Vagina (tissue), 2 donors: ENCODE results near the gene CDKN2B-AS1. TPM values are rescaled to one million over a fixed set of nuclear protein-coding genes. Genes with fewer than 3 reads are reported as not detected.

ENCODE experiments used
- DNase-seq, 2 donors: peaks; one replicate each; pipeline ENCODE4 v3.0.0-alpha.2; 2017; ENCODE audit errors: extremely low spot score in 2 of 2
- H3K27ac ChIP-seq: fragments of 200-600 bp; sonication (generic); one replicate; pipeline ENCODE4 v1.5.1; 2019
- H3K27me3 ChIP-seq: fragments of 200-600 bp; sonication (generic); one replicate; pipeline ENCODE4 v1.5.1; 2019
- H3K36me3 ChIP-seq, 2 donors: fragments of 200-600 bp; sonication (generic); one replicate each; pipeline ENCODE4 v1.5.1; 2017 to 2019
- H3K4me1 ChIP-seq: fragments of 200-600 bp; sonication (generic); one replicate; pipeline ENCODE4 v1.5.1; 2019
- H3K4me3 ChIP-seq, 2 donors: fragments of 200-600 bp; sonication (generic); 1 replicate in 1 of 2; 2 replicates in 1 of 2; pipeline ENCODE4 v1.5.1; 2016 to 2019
- H3K9me3 ChIP-seq: fragments of 200-600 bp; sonication (generic); one replicate; pipeline ENCODE4 v1.5.1; 2019
- POLR2A ChIP-seq, 2 donors: fragments of 450-650 bp; IDR thresholded peaks; one replicate each; pipeline ENCODE4 v1.6.1; 2017; ENCODE audit warnings: antibody characterized with exemption in 2 of 2, mild to moderate bottlenecking in 2 of 2, moderate library complexity in 2 of 2
- POLR2AphosphoS5 ChIP-seq, 2 donors: sonication (generic); formaldehyde crosslinking; IDR thresholded peaks; one replicate each; pipeline ENCODE4 v1.9.0; 2017; ENCODE audit warnings: antibody characterized with exemption in 2 of 2, mild to moderate bottlenecking in 2 of 2, low read depth in 1 of 2; ENCODE audit not compliant: insufficient read depth in 1 of 2
- intact Hi-C: fragments of 100-400 bp; cut with DNase I; formaldehyde crosslinking; loops from one replicate; pipeline ENCODE4 v1.15.1; 2023
- total RNA-seq: library from RNA; depleted of rRNA; stranded (reverse); fragments of >200 nt; gene quantifications from one replicate; pipeline ENCODE4 v1.2.3, GENCODE V29; 2016
- TF ChIP-seq, protein P1 (sequence below), 3 experiments: fragments of 450-650 bp in 2 of 3; fragments of 200-600 bp in 1 of 3; sonication (generic) in 1 of 3; IDR thresholded peaks; one replicate each; pipeline ENCODE4 v1.5.1; 2017 to 2019; ENCODE audit warnings: antibody characterized with exemption in 3 of 3, mild to moderate bottlenecking in 2 of 3, moderate library complexity in 2 of 3

CDKN2B-AS1 gene
- total RNA-seq, 1 donor from 2014 or later, result 5.9 TPM

DNA sequence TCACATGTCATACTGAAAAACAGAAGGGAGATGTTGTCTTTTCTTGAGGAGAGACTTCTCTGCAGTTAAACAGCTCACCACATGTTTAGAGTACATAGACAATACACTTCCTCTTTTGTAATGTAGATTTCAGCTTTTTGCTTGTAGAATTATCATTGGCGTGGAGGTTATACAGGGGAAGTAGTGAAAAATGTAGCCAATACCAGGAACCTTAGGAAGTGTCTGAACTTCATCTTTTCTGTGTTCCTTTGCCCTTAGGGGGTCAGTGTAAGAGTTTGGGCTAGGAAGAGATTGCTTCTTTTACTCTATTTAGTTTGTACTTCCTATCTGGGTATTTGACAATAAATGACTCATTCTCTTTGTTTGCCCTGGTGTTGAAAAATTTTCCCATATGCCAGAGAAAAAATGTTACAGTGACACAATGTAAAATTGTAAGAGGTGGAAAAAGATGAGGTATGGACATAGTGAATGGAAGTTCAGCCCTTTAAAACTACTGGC is 35.6 kb downstream of the CDKN2B-AS1 start:
- DNase-seq, result no peak
- H3K27me3 ChIP-seq, result no peaks in the 10 kb centered on the region
- no peaks in the 10 kb centered on the region for H3K9me3 ChIP-seq
- TF ChIP-seq POLR2AphosphoS5 (IDR thresholded peaks at IDR 0.05; ENCODE audit: insufficient read depth in 1 of 2, low read depth in 1 of 2) (peak in 1 of 2 donors; percentile 51), POLR2A (IDR thresholded peaks at IDR 0.05) (no peak)
- H3K36me3 ChIP-seq, result no peaks in the 10 kb centered on the region
- intact Hi-C loops, result no loop called here
- H3K4me1 ChIP-seq, result peaks cover 10% of the 10 kb centered on the region
- no peak overlapping the region for H3K27ac ChIP-seq
- no peak overlapping the region for H3K4me3 ChIP-seq

DNA sequence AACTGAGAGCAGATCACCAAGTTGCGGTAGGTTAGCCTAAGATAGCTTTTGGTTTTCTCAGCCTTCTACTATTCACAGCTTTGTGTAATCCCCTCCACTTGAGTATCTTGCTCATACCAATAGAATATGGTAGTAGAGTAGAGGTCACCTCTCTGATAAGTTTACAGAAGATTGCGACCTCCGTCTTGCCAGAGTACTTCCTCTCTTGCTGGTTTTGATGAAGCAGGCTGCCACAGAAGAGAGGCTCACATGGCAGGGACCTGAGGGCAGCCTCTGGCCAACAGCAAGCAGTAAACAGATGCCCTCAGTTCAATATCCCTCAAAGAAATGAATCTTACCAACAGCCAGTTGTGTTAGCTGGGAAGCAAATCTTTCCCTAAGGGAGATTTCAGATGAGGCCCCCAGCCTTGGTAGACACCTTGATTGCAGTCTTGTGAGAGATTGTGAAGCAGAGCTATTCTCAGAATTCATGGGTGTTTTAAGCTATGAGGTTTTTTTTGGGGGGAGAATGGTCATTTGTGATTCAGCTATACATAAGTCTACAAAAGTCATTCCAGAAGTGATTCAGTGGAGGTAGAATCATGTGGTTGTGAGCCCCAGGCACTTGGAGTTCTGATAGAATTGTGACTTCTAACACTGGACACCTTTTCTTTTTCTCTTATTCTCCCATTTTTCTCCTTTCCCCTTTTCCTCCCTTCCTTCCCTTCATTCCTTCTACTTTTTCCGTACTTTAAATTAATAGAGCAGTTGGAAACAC is 37.2 kb downstream of the CDKN2B-AS1 start:
- peaks cover 10% of the 10 kb centered on the region for H3K4me1 ChIP-seq
- H3K9me3 ChIP-seq, result no peaks in the 10 kb centered on the region
- intact Hi-C loops, result no loop called here
- no peaks in the 10 kb centered on the region for H3K36me3 ChIP-seq
- H3K27me3 ChIP-seq, result no peaks in the 10 kb centered on the region
- no peak for DNase-seq
- H3K27ac ChIP-seq, result no peak overlapping the region
- TF ChIP-seq POLR2A (IDR thresholded peaks at IDR 0.05), result no peak
- TF ChIP-seq, protein P1, sequence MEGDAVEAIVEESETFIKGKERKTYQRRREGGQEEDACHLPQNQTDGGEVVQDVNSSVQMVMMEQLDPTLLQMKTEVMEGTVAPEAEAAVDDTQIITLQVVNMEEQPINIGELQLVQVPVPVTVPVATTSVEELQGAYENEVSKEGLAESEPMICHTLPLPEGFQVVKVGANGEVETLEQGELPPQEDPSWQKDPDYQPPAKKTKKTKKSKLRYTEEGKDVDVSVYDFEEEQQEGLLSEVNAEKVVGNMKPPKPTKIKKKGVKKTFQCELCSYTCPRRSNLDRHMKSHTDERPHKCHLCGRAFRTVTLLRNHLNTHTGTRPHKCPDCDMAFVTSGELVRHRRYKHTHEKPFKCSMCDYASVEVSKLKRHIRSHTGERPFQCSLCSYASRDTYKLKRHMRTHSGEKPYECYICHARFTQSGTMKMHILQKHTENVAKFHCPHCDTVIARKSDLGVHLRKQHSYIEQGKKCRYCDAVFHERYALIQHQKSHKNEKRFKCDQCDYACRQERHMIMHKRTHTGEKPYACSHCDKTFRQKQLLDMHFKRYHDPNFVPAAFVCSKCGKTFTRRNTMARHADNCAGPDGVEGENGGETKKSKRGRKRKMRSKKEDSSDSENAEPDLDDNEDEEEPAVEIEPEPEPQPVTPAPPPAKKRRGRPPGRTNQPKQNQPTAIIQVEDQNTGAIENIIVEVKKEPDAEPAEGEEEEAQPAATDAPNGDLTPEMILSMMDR (IDR thresholded peaks at IDR 0.05), result no peak
- no peak for TF ChIP-seq POLR2AphosphoS5 (IDR thresholded peaks at IDR 0.05; ENCODE audit: insufficient read depth in 1 of 2, low read depth in 1 of 2)
- H3K4me3 ChIP-seq, result no peak overlapping the region

DNA sequence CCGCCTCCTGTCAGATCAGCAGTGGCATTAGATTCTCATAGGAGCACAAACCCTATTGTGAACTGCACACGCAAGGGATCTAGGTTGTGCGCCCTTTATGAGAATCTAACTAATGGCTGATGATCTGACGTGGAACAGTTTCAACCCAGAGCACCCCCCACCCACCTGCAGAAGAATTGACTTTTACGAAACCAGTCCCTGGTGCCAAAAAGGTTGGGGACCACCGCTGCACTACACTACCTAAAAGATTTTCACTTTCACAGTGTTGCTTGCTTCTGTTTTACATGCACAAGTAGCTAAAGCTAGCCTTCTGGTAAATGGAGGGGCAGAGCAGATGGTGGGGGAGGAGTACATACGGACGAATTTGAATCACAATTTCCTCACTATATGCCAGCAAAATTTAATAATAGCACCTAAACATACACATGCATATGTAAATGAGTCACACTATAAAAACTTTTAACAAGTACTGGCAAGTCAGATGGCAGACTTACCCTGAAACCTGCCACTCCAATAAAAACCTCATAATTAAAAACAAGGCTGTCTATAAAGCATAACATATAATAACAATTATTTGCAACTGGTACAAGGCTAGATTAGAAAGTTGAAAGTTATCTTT is 38.5 kb downstream of the CDKN2B-AS1 start:
- intact Hi-C loops, result no loop called here
- peaks cover 19% of the 10 kb centered on the region for H3K4me1 ChIP-seq

DNA sequence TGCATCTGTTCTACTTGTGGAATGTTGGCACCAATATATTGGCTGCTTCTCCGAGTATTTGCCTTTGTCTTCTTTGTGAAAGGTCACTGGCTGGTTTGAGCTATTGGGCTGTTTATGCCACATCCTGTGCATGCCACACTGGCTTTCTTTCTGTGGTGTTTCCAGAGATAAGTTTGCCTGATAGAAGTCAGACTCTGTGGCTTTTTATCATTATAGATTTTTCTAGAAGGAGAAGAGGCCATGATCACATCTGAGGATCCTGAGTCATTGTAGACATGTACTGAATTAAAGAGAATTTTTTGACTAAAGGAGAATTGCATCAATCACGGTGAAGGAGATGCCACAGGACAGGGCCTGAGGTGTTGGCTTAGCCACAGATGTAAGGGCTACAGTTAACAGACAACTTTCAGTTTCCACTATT is 41.0 kb downstream of the CDKN2B-AS1 start:
- H3K36me3 ChIP-seq, result no peaks in the 10 kb centered on the region
- H3K27me3 ChIP-seq, result no peaks in the 10 kb centered on the region
- TF ChIP-seq POLR2AphosphoS5 (IDR thresholded peaks at IDR 0.05; ENCODE audit: insufficient read depth in 1 of 2, low read depth in 1 of 2) (no peak), POLR2A (IDR thresholded peaks at IDR 0.05) (no peak)
- TF ChIP-seq, protein P1 (IDR thresholded peaks at IDR 0.05), result no peak
- H3K4me1 ChIP-seq, result peaks cover 28% of the 10 kb centered on the region
- no peak overlapping the region for H3K27ac ChIP-seq
- no peaks in the 10 kb centered on the region for H3K9me3 ChIP-seq
- DNase-seq, result no peak
- no peak overlapping the region for H3K4me3 ChIP-seq
- intact Hi-C loops, result no loop called here

More for the DNA sequence above, 38.5 kb downstream of the CDKN2B-AS1 start:
- no peak overlapping the region for H3K27ac ChIP-seq
- no peaks in the 10 kb centered on the region for H3K9me3 ChIP-seq
- H3K27me3 ChIP-seq, result no peaks in the 10 kb centered on the region
- DNase-seq, result no peak
- H3K36me3 ChIP-seq, result no peaks in the 10 kb centered on the region
- H3K4me3 ChIP-seq, result no peak overlapping the region
- TF ChIP-seq POLR2AphosphoS5 (IDR thresholded peaks at IDR 0.05; ENCODE audit: insufficient read depth in 1 of 2, low read depth in 1 of 2), result peak in 1 of 2 donors; percentile 32
- TF ChIP-seq, protein P1 (IDR thresholded peaks at IDR 0.05), result no peak

DNA sequence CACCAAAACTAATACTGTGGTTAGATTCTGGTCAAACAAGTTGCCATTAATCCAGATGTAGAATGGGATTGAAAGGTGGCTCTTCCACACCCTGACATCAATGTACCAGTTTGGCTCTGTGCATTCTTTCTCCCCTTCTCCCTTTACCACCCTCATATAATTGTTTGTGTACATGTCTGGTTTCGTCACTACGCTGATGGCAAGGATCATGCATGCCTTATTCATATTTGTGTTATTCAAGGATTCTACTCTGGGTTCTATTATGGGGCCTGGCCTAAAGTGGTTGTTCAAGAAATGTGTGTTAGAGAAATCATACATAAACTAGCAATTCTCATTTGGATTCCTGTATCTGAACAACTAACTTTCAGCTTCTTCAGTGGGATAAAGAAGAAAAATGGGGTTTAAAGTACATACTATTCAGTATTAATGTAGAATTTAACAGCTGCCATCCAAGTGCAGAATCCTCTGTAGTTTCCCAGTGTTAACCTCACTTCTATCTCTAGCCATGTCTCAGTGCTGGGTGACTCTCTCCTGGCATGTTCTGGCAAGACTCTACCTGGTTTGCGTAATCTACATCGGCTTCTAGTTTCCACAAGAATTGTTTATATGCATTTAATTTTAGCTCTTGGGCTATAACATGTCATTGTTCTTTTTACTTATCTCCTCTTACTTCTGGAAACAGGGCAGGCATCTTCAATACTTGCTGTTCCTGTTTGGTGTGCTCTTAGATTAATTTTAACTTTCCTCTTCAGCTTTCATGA is 42.5 kb downstream of the CDKN2B-AS1 start:
- DNase-seq, result no peak
- H3K27ac ChIP-seq, result peak overlapping the region; percentile 9
- H3K36me3 ChIP-seq, result no peaks in the 10 kb centered on the region
- intact Hi-C loops, result no loop called here
- H3K4me1 ChIP-seq, result peaks cover 27% of the 10 kb centered on the region
- TF ChIP-seq POLR2A (IDR thresholded peaks at IDR 0.05) (no peak), POLR2AphosphoS5 (IDR thresholded peaks at IDR 0.05; ENCODE audit: insufficient read depth in 1 of 2, low read depth in 1 of 2) (no peak)
- TF ChIP-seq, protein P1 (IDR thresholded peaks at IDR 0.05), result no peak
- H3K4me3 ChIP-seq, result no peak overlapping the region
- H3K9me3 ChIP-seq, result no peaks in the 10 kb centered on the region
- no peaks in the 10 kb centered on the region for H3K27me3 ChIP-seq
